ENCODE data around the gene EDAR.

- TF ChIP-seq CTCF (IDR thresholded peaks at IDR 0.05; ENCODE audit: control extremely low read depth in 1 of 3, insufficient read depth in 1 of 3, low read depth in 1 of 3, low read length in 3 of 3) (no peak), CBX5 (IDR thresholded peaks at IDR 0.05; ENCODE audit: low read depth, low read length) (no peak), EZH2 (IDR thresholded peaks at IDR 0.05; ENCODE audit: low read depth, low read length, severe bottlenecking) (no peak), YY1 (IDR thresholded peaks at IDR 0.05; ENCODE audit: low read depth, low read length) (no peak), CREB1 (IDR thresholded peaks at IDR 0.05) (no peak), TBP (IDR thresholded peaks at IDR 0.05; ENCODE audit: low read depth, low read length) (no peak), TEAD4 (IDR thresholded peaks at IDR 0.05; ENCODE audit: low read depth, low read length) (no peak), EGR1 (IDR thresholded peaks at IDR 0.05; ENCODE audit: borderline replicate concordance, low read depth, low read length) (no peak), RXRA (IDR thresholded peaks at IDR 0.05; ENCODE audit: insufficient read depth, low read depth, low read length) (no peak)
Measured at GRCh38 chr2:108942888-108943287, 46.1 kb downstream of the EDAR start.

Data from H1 (cell line).